SK-N-MC (cell line): ENCODE measurements around the gene GPC6.

Experiments used
- EZH2 ChIP-seq: fragments of 200-600 bp; sonication (generic); IDR thresholded peaks from one replicate; pipeline ENCODE4 v1.6.1; 2017; ENCODE audit warnings: antibody characterized with exemption
- FOXP2 ChIP-seq: optimal IDR thresholded peaks from 2 replicates; pipeline ENCODE3; 2011; ENCODE audit warnings: mild to moderate bottlenecking, moderate library complexity; ENCODE audit not compliant: insufficient read depth; ENCODE audit errors: extremely low read length, control extremely low read depth
- POLR2AphosphoS5 ChIP-seq: IDR thresholded peaks from 2 replicates; pipeline ENCODE4 v1.6.1; 2012; ENCODE audit warnings: mild to moderate bottlenecking, low read depth, low read length, borderline replicate concordance

GRCh38 chr13:94063096-94063495, 836.5 kb downstream of the GPC6 start:
- no peak for TF ChIP-seq EZH2
- no peak for TF ChIP-seq POLR2AphosphoS5
- TF ChIP-seq FOXP2: no peak
